GM18519 (cell line): ENCODE data around the gene BBC3.

ENCODE experiments used
- ATAC-seq: cut with Tn5 transposase; IDR thresholded peaks from one replicate; pipeline ENCODE4 v1.9.1; 2021; ENCODE audit warnings: mild to moderate bottlenecking, moderate library complexity; ENCODE audit not compliant: unreplicated experiment, low FRiP score

Gene BBC3

DNA sequence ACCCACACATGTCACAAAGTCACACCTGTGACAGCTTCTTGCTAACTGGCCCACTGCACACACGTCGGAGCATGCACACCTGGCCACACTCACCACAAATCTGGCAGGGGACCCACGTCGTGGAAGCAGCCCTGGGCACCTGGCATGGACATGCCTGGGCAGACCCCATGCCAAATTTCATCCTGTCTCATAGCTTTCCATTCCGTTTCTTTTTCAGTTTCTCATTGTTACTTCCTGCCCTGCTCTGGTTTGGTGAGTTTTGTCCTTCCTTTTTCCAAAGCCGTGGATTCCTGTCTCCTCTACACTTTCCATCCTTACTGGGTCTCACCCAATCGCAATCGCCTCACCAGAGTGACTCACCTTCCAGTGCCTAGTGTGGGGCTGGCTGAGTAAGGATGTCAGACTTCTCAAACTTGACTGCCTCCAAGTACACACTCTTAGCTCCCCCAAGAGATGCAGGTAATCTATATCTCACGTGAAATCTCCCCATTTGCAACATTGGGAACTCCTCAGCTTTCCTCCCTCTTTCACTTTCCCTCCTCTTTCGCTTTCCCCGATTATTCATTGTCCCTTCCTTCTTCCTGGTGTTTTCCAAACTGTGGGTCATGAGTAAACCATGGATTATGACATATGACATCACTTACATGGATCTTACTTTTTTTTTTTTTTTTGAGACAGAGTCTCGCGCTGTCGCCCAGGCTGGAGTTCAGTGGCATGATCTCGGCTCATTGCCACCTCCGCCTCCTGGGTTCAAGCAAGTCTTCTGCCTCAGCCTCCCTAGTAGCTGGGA lies 1.6 kb upstream of the BBC3 start:
- no peak for ATAC-seq

DNA sequence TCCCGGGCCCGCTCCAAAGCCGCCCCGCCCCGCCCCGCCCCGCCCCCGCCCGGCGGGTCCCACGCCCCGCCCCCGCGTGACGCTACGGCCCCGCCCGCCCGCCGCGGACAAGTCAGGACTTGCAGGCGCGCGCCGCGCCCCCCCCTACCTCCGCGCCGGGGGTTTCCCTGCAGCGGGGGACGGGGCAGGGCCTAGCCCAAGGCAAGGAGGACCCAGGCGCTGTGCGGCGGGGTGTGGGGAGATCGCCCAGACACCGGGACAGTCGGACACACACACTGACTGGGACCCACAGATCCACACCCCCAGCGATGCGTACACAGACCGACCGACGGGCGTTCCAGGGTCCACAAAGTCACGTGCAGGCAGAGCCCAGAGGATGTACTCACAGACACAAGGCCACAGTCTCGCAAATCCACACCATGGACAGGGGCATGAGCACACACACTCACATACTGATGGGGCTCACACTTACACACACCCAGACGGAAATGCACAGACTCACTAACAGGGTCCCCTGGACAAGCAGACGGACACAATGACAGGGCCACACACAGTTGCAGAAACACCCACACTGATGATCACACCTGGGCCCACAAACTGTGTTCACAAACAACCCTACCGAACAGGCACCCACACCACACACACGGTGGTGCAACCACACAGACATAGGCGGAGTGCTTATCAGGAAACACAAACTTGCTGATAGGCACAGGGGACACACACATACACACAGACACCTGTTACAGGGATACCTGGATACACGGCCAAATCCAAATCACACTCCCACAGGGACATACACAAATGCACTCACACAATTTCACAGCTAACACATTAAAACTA lies 436 bp upstream of the BBC3 start:
- no peak for ATAC-seq

DNA sequence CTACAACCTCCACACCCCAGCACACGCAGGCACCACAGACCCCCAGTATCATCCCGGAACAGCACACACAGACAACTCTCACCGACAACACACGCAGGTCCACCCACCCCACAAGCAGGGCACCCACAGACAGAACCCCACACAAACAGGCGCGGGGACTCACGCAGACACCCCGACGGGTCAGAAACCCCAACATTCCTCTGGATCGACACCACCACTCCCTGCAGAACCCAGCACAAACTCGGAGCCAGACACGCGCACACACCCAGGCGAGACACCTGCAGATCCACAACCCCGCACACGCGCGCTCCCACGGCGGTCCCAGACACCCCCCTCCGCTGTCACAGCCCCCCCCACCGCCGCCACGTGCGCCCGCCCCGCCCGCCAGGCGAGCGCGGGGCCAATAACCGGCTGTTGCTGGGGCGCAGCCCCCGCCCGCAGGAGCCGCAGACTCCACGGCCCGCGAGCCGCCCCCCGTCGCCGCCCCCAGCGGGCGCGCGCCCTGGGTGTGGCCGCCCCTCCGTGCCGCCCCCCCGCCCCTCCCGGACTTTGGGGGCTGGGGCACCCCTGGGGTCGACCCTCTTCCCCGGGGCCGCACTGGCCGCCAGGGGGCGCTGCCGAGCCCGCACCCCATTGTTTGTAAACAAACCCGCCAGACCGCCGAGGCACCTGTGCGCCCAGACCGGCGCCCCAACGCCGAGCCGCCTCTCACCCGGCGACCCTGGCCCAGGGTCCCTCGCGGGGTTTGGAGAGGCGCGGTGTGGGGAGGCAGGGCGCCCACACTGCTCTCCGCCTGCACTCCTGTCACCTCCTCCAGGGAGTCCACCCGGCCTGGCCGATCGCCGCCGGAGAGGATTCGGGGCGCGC lies 712 bp downstream of the BBC3 start:
- no peak for ATAC-seq

DNA sequence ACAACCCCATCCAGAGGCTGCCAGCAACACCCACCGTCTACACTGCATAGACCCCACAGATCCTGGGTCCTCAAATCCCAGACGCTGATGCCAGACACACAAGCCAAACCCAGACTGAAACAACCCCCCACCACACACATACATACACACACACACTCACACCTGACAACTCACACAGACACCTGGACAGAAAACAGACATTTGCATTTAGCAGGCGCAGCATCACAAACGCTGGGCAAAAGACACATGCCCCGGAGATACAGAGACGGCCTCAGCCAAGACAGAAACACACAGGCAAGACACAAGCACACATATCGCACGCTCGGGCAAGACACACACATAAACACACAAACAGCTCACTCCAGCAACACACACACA lies 1.3 kb downstream of the BBC3 start:
- ATAC-seq, result no peak

DNA sequence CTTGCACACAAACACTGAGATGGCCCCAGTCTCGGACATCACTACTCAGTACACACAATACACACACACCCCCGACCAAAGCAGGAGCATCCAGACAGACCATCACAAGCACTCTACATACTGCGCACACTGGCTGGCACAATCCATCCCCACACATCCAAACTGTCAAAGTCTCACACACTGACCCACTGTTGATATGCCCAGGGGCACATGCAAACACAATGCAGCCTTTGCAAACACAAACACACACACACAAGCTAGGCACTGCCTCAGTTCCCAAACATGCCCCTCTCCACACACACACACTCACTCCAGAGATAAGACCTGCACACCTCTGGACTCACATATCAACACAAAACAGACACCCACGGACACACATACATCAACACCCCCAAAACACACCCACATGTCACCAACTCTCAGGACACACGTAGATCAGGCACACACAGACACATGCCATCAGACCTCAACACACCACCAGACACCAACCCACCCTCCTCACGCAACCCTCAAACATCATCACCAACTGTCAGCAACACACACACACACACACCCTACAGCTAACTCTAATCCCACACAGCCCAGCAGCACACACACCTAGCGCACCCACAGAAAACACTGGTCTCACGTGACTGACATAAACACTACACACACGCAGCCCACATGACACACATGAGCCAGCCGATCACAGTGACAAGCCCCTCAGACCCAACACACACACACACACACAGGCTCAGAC lies 1.9 kb downstream of the BBC3 start:
- ATAC-seq, result no peak

DNA sequence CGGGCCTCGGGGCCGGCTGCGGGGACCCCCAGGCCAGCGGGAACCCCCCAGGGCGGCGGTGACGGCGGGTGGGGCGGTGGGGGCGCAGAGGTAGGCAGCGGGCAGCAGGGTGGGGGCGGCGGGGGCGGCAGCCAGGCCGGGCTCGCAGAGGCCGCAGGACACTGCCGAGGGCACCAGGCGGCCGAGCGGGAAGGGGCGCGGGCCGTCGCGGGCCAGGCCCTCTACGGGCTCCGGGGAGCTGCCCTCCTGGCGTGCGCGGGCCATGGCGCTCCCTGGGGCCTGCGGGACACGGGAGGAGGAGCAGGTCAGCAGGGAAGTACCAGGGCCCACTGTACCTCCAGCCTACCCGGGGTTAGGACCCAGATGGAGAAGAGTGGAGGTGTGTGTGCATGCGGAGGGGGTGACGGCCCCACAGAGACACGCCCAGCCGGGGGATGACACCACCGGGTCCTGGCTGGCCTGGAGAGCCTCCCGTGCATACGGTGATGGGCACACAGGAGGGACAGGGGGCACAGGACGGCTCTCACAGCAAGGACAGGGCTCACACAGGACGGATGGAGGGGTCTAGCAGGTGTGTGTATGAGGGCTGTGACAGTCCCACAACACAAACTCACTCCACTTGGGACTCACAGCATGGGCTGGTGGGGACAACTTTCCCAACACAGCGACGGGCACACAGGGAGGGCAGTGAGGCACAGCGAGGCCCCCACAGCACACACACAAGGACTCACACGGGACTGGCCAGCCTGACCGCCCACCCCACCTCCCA lies 2.6 kb downstream of the BBC3 start:
- no peak for ATAC-seq

DNA sequence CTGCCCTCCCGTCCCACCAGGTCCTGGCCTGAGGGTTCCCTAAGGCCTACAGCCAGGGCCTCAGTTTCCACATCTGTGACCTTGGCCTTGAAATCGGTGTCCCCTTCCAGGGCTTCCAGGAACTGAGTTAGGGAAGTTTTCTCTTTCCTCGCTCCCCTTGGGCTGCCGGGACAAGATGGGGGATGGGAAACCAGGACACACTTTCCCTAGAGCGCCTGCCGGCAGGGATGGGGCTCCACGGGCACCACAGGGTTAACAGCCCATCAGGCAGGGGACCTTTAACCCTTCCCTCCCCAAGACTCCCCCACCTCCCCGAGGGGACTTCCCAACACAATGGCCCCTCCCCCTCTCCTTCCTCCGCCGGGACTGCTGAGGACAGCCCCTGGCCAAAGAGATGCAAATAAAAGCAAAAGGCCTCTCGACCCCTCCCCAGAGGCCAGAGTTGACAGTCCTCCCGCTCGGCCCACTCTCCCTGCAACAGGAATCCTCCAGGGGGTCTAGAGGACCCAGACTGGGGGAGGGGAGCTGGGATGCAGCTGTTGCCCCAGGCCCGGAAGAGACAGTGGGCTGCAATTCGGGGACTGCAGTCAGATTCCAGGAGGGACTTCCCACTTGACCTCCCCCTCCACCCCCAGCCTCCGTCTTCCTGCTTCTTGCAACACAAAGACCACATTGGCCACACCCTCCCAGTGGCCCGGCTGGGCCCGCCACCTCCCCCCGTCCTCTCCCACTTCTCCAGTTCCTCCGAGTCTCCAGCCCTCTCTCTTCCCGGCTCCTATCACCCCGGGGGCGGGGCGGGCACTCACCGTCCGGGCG lies 3.4 kb downstream of the BBC3 start:
- ATAC-seq, result no peak

DNA sequence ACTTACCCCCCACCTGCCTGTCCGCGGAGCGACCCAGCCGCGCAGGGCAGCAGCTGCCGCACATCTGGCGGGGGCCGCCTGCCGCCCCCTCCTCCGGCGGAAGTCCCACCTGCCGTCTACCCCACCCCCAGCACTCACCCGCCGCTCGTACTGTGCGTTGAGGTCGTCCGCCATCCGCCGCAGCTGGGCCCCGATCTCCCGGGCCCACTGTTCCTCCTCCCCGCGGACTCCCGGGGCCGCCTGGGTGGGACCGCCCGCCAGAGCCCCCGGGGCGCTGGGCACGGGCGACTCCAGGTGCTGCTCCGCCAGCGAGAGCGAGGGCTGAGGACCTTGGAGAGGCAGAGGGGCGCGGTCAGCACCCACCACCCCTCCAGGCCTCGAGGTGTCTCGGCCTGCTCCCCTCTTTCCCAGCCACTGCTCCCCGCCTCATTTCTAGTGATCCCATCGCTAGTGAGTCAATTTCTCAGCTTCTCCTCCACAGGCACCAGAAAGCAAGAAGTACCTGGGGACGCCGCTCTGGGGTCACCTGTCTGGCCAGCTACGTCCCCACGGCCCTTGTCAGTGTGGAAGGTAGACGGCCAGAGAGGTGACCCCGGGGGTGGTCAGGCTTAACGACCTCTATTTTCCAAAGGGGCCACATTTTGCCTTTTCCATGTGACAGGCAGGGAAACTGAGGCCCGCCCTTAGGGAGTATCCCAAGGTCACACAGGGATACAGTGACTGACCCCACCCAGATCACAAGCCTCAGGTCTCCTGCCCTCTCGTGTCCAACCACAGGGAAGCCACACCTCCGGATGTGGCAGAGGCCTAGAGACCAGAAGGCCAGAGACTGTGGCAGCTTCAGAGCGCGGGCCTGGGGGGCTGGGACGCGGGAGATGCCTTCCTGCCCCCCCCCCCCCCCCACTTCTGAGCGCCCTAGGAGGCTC lies 4.3 kb downstream of the BBC3 start:
- ATAC-seq, result no peak

DNA sequence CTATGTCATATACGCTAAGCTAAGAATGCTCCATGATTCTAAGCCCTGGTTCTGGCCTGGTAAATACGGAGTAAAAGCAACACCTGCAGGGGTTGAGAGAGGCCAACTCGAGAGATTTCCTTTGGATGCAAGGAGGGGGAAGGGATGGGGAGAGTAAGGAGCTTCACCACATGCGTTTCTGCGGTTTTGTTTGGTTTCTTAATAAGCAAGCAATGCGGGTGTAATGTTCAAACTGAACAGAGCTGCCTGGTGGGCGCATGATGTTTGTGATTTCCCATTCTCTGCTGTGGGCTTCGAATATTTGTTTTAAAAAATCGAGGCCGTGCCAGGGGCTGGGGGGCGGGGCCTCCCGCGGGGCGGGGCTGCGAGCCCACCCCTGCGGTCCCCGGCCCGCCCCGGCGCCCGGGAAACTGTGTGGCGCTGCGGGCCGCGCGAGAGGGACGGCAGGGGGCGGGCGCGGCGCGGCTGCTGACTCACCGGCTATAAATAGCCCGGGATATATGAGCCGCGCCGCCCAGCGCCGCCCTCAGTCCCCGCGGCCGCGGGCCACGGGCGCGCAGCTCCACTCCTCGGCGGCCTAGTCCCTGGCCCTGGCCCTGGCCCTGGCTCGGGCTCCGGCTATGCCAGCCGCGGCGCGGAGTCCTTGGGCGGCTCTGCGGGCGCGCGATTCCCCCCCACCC lies 5.1 kb downstream of the BBC3 start:
- no peak for ATAC-seq

DNA sequence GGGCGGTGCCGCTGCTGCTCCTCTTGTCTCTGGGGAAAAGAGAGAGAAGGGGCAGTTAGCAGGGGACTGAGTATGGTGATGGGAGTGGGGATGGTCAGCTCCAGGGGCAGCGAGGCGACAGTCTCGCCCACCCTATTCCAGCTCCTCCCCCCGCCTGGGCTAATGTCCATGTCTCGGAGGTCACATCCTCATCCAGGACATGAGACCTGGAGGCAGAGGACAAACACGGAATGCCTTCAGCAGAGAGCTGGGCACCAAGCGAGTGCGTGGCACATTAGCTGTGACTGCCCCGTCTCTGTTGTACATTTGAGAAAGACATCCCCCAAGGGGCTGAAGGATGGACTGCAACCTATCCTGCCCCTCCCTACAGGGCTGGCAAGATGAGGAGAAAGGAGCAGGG lies 9.1 kb downstream of the BBC3 start:
- no peak for ATAC-seq

DNA sequence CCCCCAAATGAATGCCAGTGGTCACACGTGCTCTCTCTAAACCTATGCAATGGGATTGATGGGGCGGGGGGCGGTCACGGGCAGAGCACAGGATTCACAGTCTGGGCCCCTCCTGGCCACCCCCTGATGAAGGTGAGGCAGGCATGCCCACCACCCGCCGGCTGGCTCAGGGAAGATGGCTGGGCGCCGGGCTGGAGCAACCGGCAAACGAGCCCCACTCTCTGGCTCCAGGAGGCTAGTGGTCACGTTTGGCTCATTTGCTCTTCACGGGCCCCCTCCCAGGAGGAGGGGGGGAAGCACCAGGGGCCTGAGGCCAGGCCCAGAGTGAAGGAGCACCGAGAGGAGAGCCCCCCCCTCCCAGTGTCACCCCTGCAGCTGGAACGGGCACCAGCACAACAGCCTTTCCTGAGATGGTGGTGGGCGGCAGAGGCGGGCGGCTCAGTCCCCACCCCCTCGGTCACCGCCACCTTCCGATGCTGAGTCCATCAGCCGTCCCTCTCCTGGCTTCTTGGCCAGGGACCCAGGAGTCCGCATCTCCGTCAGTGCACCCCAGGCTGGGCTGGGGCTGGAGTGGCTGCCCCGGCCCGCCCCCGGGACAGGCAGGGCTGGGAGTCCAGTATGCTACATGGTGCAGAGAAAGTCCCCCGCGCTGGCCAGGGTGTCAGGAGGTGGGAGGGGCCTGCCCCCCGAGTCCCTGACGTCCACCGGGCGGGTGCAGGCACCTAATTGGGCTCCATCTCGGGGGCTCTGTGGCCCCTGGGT lies 9.7 kb downstream of the BBC3 start:
- no peak for ATAC-seq

DNA sequence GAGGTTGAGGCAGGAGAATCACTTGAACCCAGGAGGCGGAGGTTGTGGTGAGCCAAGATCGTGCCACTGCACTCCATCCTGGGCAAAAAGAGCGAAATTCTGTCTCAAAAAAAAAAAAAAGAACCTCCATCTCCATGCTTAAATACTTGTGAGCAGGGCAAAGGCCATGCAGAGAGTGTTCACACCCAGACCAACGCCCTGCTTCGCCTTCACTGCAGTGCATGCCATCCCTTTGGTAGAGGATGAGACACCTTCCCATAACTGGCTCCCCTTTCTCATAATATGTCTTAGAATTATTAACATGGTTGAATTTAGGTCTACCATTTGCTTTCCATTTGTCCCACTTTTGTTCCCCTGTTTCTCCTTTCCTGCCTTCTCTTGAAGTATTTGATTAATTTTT lies 15.4 kb downstream of the BBC3 start:
- no peak for ATAC-seq

DNA sequence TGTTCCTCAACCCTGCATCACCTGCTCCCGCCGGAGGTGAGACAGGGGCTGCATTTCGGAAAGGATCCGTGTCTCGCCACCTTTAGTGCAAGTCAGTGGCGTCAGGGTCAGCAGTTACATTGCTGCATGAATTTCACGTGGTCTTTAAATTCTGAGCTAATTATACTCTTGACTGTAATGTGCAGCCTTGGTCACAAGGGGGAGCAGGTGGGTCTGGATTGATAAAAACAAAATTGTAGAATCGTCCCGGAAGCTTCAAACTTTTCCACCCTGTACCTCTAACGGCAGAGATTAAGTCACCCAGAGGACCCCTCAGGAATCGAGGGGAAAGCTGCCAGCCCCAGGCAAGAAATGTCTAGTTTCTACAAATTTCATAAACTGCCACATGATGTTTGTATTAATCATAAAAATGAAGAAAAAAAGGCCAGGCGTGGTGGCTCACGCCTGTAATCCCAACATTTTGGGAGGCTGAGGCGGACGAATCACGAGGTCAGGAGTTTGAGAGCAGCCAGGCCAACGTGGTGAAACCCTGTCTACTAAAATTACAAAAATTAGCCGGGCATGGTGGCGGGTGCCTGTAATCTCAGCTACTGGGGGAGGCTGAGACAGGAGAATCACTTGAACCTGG lies 20.2 kb downstream of the BBC3 start:
- ATAC-seq, result no peak

DNA sequence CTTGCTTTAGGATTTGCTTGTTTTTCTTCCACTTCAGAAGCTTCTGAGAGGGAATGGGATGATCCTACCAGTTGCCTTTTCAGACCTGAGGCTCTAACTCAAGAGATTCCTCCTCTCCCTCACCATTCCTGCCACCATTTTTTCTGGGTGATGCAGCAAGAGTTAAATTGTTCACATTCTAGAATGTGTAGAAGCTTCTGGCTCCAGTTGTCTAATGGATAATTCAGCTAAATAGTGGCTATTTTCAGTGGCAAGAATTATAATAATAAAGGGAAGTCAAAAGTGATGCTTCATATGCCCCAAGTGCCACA lies 20.9 kb downstream of the BBC3 start:
- no peak for ATAC-seq

DNA sequence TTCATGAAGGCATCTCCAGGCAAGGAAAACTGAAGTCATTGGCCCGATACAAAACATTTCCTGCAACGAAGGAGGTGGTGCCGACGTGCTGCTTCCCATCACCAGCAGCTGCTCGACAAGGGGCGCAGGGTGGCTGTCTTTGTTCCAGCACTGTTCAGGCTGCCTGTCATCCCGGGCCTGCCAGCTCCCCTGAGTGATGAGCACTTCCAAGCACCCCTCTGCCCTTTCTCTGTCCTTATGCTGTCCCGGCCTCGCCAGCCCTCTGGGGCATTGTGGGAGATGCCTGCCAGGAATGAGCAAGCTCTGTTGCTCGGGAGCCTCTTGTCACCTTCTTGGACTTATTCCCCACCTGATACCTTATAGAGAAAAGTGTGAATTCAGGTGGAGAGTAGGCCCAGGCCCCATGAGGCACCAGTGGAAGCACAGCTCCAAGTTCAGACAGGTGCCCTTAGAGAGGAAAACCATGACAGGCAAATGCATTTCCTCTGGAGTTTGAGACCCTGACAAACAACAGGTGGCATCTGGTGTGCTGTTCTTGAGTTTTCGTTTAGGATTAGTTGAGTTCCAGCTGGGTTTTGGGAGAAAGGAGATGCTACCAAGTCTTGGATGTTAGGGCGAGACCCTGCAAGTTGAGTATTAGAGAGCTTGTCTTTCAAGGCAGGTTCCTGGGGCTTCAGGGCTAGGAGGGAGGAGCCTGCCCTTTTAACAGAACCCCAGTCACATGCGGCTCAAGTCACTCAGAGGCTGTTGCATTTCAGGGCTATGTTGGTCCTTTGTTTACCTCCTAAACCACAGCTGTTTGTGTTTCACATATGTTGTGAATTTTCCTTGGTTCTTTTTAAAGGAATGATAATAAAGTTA lies 21.4 kb downstream of the BBC3 start:
- ATAC-seq, result no peak
